Measurements from ENCODE around the gene RASA4B. TPM values are rescaled to one million over a fixed set of nuclear protein-coding genes. Genes with fewer than 3 reads are reported as not detected.
"Not testable (repeated sequence)": the region's sequence is repeated elsewhere in the genome, so short reads cannot be mapped to it uniquely, and the experiment has no call there.

RASA4B gene
- total RNA-seq, 1 donor from 2014 or later, result 143 TPM

GRCh38 chr7:102497308-102497707 lies 20.3 kb downstream of the RASA4B start:
- H3K27me3 ChIP-seq; H3K9me3 ChIP-seq; H3K27ac ChIP-seq; H3K4me1 ChIP-seq; DNase-seq (ENCODE audit: low spot score in 2 of 2); H3K36me3 ChIP-seq; intact Hi-C loops (cut with DNase I); H3K4me3 ChIP-seq: not testable (repeated sequence)

- DNase-seq (ENCODE audit: low spot score in 2 of 2); H3K4me3 ChIP-seq; H3K27ac ChIP-seq; H3K4me1 ChIP-seq; H3K36me3 ChIP-seq; H3K9me3 ChIP-seq; intact Hi-C loops (cut with DNase I); H3K27me3 ChIP-seq: not testable (repeated sequence)
These were observed 20.7 kb downstream of the RASA4B start for GRCh38 chr7:102496861-102497260.

GRCh38 chr7:102494473-102495149 lies 23.0 kb downstream of the RASA4B start:
- H3K4me3 ChIP-seq; H3K4me1 ChIP-seq; DNase-seq (ENCODE audit: low spot score in 2 of 2); H3K9me3 ChIP-seq; intact Hi-C loops (cut with DNase I); H3K27me3 ChIP-seq; H3K36me3 ChIP-seq; H3K27ac ChIP-seq: not testable (repeated sequence)

GRCh38 chr7:102494026-102494425 lies 23.6 kb downstream of the RASA4B start:
- H3K27ac ChIP-seq; intact Hi-C loops (cut with DNase I); H3K4me3 ChIP-seq: not testable (repeated sequence)

GRCh38 chr7:102493220-102493935 lies 24.2 kb downstream of the RASA4B start:
- H3K36me3 ChIP-seq; H3K9me3 ChIP-seq; DNase-seq (ENCODE audit: low spot score in 2 of 2); H3K27ac ChIP-seq; H3K4me3 ChIP-seq; H3K4me1 ChIP-seq; H3K27me3 ChIP-seq; intact Hi-C loops (cut with DNase I): not testable (repeated sequence)

More at GRCh38 chr7:102494026-102494425, 23.6 kb downstream of the RASA4B start:
- H3K27me3 ChIP-seq, H3K9me3 ChIP-seq, H3K36me3 ChIP-seq, H3K4me1 ChIP-seq: not testable (repeated sequence)
- peak in 1 of 2 donors; percentile 8 for DNase-seq (ENCODE audit: low spot score in 2 of 2)

- H3K4me1 ChIP-seq; H3K4me3 ChIP-seq; H3K9me3 ChIP-seq; H3K36me3 ChIP-seq; H3K27me3 ChIP-seq; H3K27ac ChIP-seq; intact Hi-C loops (cut with DNase I): not testable (repeated sequence)
- peak; percentile 5 to 59 for DNase-seq (ENCODE audit: low spot score in 2 of 2)
These were observed 27.0 kb downstream of the RASA4B start for GRCh38 chr7:102490529-102491075.

- H3K27me3 ChIP-seq; H3K27ac ChIP-seq; H3K4me1 ChIP-seq; H3K4me3 ChIP-seq; H3K36me3 ChIP-seq; DNase-seq (ENCODE audit: low spot score in 2 of 2); H3K9me3 ChIP-seq; intact Hi-C loops (cut with DNase I): not testable (repeated sequence)
These were observed 33.3 kb downstream of the RASA4B start for GRCh38 chr7:102484317-102484716.

GRCh38 chr7:102481962-102482361 lies 35.6 kb downstream of the RASA4B start:
- H3K4me3 ChIP-seq; H3K27ac ChIP-seq; H3K36me3 ChIP-seq; H3K4me1 ChIP-seq; H3K9me3 ChIP-seq; intact Hi-C loops (cut with DNase I); H3K27me3 ChIP-seq: not testable (repeated sequence)
- peak in 1 of 2 donors; percentile 4 for DNase-seq (ENCODE audit: low spot score in 2 of 2)

- H3K4me3 ChIP-seq; H3K27ac ChIP-seq; H3K27me3 ChIP-seq; H3K4me1 ChIP-seq; H3K36me3 ChIP-seq; intact Hi-C loops (cut with DNase I); H3K9me3 ChIP-seq: not testable (repeated sequence)
- DNase-seq (ENCODE audit: low spot score in 2 of 2), result peak in 1 of 2 donors; percentile 68
- TF ChIP-seq CTCF (IDR thresholded peaks at IDR 0.05), result peak; percentile 24 to 52 (median 35)
These were observed 37.5 kb downstream of the RASA4B start for GRCh38 chr7:102479982-102480637.

GRCh38 chr7:102479209-102479584 lies 38.4 kb downstream of the RASA4B start:
- H3K27ac ChIP-seq; intact Hi-C loops (cut with DNase I); H3K4me3 ChIP-seq: not testable (repeated sequence)

More at GRCh38 chr7:102479209-102479584, 38.4 kb downstream of the RASA4B start:
- H3K36me3 ChIP-seq; H3K9me3 ChIP-seq; H3K4me1 ChIP-seq; H3K27me3 ChIP-seq; DNase-seq (ENCODE audit: low spot score in 2 of 2): not testable (repeated sequence)

All from ascending aorta (tissue), 2 donors.